Fibroblast of skin of back (primary cell): ENCODE data around the gene SH2D3A.

ENCODE experiments used
- DNase-seq: peaks from one replicate; pipeline ENCODE4 v3.0.0-alpha.2; 2013

The SH2D3A gene

DNA sequence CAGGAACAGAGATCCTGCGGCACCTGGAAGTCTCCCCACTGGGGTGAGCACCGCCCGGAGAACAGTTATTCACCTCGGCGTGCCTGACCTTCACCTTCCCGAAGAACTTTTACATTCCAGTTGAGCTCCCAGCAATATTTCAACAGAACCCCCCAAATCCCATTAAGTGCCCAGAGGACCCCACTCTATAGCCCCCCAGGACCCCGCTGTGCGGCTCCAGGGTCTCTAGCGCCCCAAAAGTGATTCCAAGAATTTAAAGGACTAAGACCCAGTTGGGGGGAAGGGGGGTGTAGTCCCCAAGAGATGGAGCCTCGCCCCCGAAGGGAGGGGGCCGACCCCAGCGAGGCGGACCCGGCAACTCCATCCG, 30.3 kb downstream of the SH2D3A start:
- DNase-seq, result no peak

GRCh38 chr19:6736169-6736916, 30.9 kb downstream of the SH2D3A start:
- peak; percentile 89 for DNase-seq

- peak; percentile 44 for DNase-seq
These were observed 31.9 kb downstream of the SH2D3A start for GRCh38 chr19:6735181-6735911.

DNA sequence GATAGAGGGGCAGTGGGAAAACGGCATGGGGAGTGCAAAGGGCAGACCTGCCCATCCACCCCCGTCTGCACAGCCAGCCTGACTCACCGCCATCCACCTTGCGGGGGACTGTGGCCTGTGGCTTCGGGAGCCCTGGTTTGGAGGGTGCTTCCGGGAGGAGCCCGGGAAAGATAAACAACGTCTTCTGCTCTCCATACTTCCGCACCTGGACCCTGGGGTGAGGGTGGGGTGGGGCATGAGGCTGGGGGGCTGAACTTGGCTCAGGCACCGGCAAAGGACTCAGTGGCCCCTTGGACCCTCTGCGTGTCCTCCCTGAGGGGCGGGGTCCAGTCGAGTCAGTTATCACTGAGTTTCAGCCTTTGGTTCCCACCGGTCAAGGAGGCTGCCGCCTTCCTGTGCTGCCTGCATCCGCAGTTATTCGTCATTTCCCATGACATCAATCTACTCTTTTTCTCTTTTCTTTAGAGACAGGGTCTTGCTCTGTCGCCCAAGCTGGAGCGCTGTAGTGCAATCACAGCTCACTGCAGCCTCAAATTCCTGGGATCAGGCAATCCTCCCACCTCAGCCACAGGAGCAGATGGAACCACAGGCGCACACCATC, 33.0 kb downstream of the SH2D3A start:
- DNase-seq, result no peak

DNA sequence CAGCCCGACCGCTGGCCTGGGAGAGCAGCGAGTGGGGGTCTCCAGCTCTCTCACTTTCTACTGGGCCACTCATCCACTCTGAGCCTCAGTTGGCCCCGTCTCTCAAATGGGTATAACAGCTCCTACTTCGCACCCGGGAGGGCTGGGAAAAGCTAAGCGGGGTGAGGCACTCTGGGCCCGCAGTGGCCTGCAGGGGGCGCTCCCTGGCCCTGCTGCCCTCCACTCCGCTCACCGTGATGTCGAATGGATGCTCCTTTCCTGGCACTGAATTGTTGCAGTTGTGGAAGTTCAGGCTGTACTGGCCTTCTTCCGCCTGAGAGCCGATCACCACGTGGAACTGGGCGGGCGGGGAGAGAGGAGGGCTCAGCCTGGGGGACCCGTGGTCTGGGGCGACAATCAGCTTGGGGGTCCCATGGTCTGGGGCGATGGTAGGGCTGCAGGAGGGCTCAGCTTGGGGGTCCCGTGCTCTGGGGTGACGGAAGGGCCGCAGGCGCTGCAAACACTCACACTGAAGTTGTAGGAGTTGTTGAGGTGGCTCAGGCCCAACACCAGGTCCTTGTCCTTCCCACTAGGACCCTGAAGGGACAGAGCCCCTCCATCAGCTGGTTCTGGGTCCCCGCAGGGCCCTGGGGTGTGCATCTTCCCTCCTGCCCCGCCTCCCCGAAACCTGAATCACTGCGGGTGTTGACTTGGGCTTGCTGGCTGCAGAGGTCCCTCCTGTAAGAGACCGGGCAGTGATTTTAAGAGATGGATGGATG, 33.7 kb downstream of the SH2D3A start:
- DNase-seq, result no peak

GRCh38 chr19:6732803-6733337, 34.4 kb downstream of the SH2D3A start:
- DNase-seq, result no peak

- DNase-seq, result no peak
These were observed 35.4 kb downstream of the SH2D3A start for GRCh38 chr19:6731822-6732221.

GRCh38 chr19:6730941-6731670, 36.1 kb downstream of the SH2D3A start:
- DNase-seq, result no peak

DNA sequence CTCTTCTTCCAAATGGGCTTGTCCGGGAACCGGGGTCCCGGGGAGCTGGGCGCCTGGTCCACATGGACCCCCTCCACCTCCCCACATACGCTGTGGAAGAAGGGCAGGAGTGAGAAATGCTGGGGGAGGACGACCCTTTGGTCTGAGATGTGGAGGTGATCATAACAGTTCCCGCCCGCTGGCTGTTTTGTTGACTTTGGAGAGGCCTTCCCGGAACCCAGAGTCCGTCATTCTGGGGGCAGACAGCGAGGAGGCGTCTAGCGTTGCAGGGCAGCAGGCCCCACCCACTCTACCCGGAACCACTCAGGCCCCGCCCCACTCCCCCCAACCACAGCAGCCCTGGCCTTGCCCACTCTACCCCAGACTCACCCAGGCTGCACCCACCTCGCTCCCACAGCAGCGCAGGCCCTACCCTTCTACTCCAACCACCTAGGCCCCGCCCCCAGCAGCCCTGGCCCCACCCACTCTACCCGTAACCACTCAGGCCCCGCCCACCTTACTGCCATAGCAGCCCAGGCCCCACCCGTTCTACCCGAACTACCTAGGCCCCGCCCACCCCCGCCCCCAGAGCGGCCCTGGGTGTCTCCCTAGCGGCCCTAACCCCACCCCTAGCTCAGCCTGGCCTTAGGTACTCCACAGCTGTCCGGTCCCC, 37.0 kb downstream of the SH2D3A start:
- no peak for DNase-seq

DNA sequence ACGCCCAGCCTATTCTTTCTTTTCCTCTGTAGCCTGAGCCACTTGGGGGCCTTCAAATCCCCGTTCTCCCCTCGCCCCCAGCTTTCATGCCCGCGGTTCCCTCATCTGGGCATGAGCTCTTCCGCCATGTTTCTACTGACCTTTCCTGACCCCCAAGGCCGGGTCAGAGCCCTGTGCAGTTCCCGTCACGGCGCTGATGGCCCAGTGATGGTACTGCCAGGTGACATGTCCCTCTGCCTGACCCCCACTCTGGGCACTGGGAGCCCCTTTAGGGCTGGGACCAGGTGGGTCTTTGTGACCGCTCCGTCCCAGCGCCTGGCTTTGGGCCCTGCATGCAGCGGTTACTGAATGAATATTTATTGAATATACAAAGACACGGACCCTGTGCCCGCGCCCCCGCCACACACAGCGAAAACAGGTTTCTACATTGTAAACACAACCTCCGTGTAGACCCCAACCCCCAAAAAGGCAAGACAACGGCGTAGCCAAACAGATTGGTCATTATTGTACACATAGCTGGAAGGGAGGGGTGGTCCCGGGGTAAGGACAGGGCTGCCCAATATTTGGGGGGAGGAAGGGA, 37.6 kb downstream of the SH2D3A start:
- DNase-seq, result no peak

GRCh38 chr19:6728346-6728745, 38.9 kb downstream of the SH2D3A start:
- DNase-seq, result no peak

GRCh38 chr19:6725513-6726231, 41.6 kb downstream of the SH2D3A start:
- no peak for DNase-seq

DNA sequence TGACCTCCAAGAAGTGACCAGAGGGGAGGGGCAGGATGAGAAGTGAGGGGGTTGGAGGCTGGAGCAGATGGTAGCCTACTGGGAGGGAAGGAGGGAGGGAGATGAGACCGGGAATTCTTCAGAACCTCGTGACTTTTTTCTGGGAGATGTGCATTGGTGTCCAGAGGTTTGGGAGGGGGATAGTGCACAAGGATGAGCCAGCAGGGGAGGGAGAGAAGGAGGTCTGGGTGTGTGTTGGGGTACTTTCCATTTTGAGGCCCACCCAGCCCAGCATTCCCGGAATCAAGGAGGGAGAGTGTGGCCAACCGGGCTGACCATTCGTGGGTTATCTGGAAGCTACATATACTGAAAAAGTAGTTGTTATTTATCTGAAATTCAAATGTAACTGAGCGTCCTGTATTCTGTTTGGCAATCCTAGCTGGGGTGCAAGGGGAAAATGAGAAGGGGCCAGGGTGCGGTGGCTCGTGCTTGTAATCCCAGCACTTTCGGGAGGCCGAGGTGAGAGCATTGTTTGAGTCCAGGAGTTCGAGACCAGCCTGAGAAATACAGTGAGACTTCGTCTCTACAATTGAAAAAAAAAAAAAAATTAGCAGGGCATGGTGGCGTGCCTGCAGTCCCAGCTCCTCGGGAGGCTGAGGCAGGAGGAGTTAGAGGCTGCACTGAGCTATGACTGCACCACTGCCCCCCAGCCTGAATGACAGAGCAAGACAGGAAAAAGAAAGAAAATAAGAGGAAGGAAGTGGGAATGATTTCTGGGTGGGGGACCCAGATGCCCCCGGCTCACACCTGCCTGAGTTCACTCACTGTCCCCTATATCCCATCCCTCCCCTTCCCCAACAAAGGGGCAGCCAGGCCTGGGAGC, 42.4 kb downstream of the SH2D3A start:
- DNase-seq, result no peak

GRCh38 chr19:6723738-6724137, 43.5 kb downstream of the SH2D3A start:
- DNase-seq, result no peak

- DNase-seq, result no peak
These were observed 44.1 kb downstream of the SH2D3A start for GRCh38 chr19:6723108-6723618.

DNA sequence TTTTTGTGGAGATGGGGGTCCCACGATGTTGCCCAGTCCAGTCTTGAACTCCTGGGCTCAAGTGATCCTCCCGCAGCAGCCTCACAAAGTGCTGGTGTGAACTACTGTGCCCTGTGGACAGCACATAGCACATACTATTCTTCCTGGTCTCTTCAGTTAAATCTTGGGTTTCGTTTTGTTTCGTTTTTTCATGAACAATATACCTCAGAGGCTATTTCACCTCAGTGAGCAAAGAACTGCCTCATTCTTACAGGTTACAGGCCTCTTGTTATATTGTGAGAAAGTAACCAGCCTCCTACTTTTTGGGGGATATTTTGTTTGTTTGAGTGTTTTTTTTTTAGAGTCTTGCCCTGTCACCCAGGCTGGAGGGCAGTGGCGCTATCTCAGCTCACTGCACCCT, 45.5 kb downstream of the SH2D3A start:
- DNase-seq, result no peak

DNA sequence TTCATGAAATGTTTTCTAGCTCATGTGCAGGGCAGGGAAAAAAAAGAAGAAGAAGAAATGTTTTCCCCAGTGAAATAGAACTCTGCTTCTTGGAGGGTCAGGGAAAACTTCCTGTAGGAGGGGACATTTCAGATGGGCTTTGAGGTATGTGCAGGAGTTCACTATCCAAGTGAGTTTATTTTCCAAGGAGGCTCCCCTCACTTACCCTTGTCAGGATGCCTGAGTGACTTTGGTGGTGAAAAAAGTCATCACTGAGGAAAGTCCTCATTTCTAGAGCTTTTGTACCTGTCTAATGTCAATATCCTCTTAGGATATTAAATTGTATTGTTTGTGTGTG, 46.1 kb downstream of the SH2D3A start:
- DNase-seq, result no peak

DNA sequence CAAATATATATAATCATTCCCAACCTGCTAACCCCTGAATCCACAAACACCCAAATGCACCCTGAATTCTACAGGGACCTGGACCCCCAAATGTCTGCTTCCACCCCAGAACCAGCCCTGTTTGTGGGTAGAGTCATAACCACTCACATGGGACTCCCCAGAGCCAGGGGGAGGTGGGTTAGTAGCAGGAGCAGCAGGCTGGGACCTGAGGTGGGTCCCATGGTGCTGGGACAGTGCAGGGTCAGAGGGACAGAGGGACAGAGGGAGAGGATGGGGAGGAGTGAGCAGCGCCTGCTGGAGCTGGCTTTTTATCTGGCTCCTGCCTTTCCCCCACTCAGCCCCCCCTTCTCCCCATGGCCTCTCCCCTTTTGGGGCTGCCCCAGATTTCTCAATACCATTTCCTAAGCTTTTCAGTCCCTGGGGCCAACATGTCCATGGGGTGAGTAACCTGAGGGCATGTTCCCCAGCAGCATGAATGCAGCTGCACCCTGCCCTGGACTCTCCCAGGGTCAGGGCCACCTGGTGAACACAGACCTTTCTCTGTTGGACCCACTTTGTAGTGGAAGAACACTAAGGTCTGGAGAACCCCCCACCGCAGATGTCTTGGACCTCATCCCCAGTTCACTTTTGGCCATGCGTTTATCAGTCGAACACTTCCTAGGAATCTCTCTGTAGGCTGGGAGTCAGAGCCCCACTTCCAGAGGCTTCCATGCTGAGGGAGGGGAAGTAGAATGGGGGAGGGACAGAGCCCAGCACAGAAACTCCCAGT, 46.7 kb downstream of the SH2D3A start, which contains the start of gene C3:
Gene C3 (minus strand): TSS at position 282 of the 769 bp plus-strand sequence. CDS start 61 bp downstream, at position 221.
- DNase-seq, result no peak
